NCI-H1694 (cell line): ENCODE results near the gene TMCO4.

Experiments used
- DNase-seq: peaks from one replicate; lab custom pipeline; 2025; lab: John Stamatoyannopoulos, UW

TMCO4 gene

GRCh38 chr1:19715334-19716203 lies 84.1 kb downstream of the TMCO4 start:
- peak; percentile 93 for DNase-seq

GRCh38 chr1:19712928-19713327 lies 86.8 kb downstream of the TMCO4 start:
- DNase-seq, result no peak

GRCh38 chr1:19710825-19711611 lies 88.7 kb downstream of the TMCO4 start:
- DNase-seq, result no peak

- DNase-seq, result no peak
Measured at GRCh38 chr1:19709260-19709793, 90.4 kb downstream of the TMCO4 start.

- no peak for DNase-seq
Measured at GRCh38 chr1:19708567-19709110, 91.1 kb downstream of the TMCO4 start.

GRCh38 chr1:19706136-19706535 lies 93.6 kb downstream of the TMCO4 start:
- DNase-seq, result no peak

GRCh38 chr1:19705464-19705863 lies 94.3 kb downstream of the TMCO4 start:
- no peak for DNase-seq

GRCh38 chr1:19704247-19705113 lies 95.2 kb downstream of the TMCO4 start:
- DNase-seq, result peak; percentile 61

GRCh38 chr1:19703280-19703679 lies 96.4 kb downstream of the TMCO4 start:
- no peak for DNase-seq

- DNase-seq, result no peak
Measured at GRCh38 chr1:19700079-19700777, 99.5 kb downstream of the TMCO4 start.

GRCh38 chr1:19698181-19698580 lies 101.5 kb downstream of the TMCO4 start:
- no peak for DNase-seq

GRCh38 chr1:19696820-19697219 lies 102.9 kb downstream of the TMCO4 start:
- DNase-seq, result no peak

- no peak for DNase-seq
Measured at GRCh38 chr1:19695772-19696171, 103.9 kb downstream of the TMCO4 start.

GRCh38 chr1:19694298-19694697 lies 105.4 kb downstream of the TMCO4 start:
- DNase-seq, result no peak

- no peak for DNase-seq
Measured at GRCh38 chr1:19690342-19690741, 109.4 kb downstream of the TMCO4 start.

- no peak for DNase-seq
Measured at GRCh38 chr1:19689856-19690255, 109.9 kb downstream of the TMCO4 start.

GRCh38 chr1:19689085-19689757 lies 110.5 kb downstream of the TMCO4 start:
- DNase-seq, result no peak

- DNase-seq, result no peak
Measured at GRCh38 chr1:19688041-19688842, 111.5 kb downstream of the TMCO4 start.

GRCh38 chr1:19687414-19687813 lies 112.3 kb downstream of the TMCO4 start:
- no peak for DNase-seq

- no peak for DNase-seq
Measured at GRCh38 chr1:19685994-19686393, 113.7 kb downstream of the TMCO4 start.
